CD4-positive, alpha-beta T cell treated with Interferon alpha-2 for 1 hour (primary cell): ENCODE data around the gene CDA.
"Not testable (repeated sequence)": the region's sequence is repeated elsewhere in the genome, so short reads cannot be mapped to it uniquely, and the experiment has no call there.

Experiments
- DNase-seq, 2 donors: peaks; one replicate each; pipeline ENCODE4 v3.0.0-alpha.2; 2020 to 2022

The CDA gene

DNA sequence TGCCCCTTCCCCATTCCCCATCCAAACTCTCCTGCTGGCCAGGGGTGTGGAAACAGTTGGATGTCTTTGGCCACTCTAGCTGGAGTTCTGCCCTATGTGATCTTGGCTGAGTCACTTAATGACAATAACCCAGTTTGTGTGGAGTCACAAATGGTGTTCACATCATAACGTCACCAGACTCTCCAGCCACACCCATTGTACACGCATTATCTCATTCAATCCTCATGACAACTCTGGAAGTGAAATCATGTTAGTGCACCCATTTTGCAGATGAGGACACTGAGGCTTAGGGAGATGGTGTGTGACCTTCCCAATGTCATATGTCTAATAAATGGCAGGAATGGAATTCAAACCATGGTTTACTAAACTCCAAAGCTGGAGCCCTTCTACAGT lies 1.2 kb upstream of the CDA start:
- no peak for DNase-seq

DNA sequence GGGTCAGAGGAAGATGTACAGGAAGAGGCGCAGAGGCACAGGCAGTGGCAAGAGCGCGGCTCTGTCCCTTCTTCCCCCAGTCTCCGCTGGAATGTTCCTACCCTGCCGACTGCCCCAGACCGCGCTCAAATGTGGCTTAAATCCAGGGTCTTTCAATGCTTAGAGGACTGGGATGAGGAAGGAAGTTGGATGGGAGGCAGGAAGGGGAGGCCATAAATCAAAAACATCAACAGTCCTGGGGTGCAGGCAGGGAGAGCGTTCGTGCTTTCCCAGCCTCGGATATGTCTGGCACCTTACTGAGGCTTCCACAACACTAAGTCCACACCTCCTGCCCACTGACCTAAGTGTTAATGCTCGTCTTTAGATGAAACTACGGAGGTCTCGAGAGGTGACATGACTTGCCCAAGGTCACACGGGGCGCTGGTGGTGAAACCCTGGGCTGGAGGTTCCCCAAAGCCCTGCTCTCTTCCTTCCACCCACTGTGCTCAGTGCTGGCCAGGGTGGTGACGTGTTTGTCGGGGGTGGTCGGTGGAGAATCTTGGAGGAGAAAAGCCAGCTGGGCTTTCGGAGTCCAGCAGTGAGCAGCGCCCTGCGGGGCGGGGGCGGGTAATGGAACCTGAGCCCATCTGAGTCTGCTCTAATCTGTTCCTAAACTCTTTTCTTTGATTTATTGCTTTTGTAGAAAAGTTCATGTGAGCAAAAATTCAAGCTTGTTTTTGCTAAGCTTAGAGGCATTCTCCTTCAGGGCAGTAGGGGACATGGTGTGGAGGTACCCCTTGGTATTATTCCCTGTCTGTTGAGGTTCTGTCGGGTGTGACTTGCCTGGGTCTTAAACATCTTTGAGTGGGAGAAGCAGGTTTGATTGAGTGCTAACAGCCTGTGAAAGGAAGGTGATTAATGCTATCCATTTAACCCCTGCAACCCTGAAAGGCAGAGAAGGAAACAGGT lies 708 bp downstream of the CDA start:
- DNase-seq, result peak in 1 of 2 donors; percentile 19

DNA sequence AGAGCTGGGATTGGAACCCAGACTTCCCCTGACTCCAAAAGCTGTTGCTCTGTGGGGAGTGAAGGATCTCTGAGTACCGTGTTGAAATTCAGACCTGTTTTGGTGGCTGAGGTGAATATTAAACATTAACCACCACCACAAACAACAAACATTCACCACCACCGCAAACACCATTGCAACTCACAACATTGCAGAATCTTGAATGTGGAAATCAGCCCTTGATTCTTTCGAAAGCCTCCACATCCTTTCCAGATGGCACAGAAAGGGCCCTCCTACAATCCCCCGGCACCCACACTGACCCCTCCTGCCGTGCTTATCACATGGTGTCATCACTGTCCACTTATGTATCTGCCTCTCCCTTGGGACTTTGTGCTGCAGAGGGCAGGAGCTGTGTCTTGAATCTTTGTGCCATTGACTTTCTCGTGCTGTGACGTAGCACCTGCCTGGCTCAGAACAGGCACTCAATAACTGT lies 1.4 kb downstream of the CDA start:
- DNase-seq, result peak in 1 of 2 donors; percentile 35

DNA sequence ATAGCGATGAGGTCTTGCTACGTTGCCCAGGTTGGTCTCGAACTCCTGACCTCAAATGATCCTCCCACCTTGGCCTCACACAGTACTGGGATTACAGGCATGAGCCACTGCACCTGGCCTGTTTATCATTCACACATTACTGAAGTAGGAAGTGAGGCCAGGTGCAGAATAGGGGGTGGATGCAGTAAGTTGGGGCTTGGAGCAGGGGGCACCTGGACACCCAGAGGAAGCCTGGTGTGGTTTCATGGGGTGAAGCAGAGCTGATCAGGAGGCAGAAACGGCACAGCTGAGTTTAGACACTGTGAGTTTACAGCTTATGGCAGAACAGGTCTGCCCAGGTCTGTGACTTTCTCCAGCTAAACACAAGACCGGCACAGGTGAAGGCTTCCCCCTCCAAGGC lies 4.9 kb downstream of the CDA start:
- no peak for DNase-seq

DNA sequence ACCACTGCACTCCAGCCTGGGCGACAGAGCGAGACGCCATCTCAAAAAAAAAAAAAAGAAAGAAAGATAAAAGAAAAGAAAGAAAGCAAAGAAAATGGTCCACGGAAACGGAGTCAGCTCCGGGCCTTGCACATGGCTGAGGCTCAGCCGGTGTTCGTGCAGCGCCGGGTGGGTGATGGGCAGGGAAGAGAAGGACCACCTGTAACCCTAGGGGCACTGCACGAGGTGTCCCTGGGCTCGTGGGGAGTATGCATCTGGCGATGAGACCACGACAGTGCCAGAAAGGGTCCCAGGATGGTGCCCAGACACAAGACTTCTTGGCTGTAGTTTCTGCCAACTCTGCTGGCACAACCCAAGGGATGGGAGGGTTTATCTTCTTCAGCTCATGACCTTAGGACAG lies 5.8 kb downstream of the CDA start:
- no peak for DNase-seq

DNA sequence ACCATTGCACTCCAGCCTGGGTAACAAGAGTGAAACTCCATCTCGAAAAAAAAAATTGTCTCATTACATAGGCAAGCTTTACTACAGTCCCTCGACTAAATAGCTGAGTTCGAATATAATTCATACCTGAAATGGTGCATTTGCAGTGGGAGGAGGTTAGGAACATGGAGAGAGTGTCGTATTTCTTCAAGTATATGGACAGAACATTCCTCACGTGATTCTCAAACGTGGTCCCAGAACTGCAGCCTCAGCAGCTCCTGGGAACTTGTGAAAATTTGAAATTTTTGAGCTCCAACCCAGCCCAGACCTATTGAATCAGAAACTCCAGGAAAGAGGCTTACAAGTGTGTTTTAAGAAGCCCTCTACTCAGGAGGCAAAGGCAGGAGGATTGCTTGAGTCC lies 7.2 kb downstream of the CDA start:
- DNase-seq, result no peak

DNA sequence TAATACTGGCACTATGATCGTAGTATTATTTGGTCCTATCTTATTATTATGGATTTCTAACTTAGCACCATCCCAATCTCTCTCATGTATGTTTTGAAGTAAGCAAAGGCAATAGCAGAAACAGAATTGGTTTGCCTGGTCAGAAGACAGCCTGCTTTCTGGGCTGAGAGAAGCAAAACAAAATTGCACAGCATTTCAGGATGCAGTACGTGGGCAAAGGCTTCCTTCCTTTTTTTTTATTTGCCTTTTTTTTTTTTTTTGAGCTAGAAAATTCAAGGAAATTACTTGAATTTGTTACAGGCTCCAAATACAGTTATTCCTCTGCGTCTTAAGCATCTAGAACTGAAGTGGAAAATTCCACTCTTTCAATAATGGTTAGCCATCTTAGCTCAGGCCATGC lies 8.8 kb downstream of the CDA start:
- no peak for DNase-seq

DNA sequence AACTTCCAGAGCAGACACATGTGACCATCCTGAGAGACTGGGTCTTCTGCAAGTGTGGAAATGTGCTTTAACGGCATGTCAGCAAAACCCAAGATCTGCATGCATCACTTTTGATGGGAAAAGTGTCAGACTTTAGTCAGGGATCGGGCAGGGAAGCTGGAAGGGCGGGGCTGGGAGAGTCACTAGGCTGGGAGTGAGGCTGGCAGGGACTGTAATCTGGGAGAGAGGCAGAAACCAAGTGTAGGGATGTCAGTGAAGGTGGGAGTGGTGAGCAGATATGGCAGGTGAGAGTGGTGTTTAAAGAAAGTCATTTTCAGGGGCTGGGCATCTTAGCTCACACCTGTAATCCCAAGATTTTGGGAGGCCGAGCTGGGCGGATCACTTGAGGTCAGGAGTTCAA lies 11.3 kb downstream of the CDA start:
- no peak for DNase-seq

DNA sequence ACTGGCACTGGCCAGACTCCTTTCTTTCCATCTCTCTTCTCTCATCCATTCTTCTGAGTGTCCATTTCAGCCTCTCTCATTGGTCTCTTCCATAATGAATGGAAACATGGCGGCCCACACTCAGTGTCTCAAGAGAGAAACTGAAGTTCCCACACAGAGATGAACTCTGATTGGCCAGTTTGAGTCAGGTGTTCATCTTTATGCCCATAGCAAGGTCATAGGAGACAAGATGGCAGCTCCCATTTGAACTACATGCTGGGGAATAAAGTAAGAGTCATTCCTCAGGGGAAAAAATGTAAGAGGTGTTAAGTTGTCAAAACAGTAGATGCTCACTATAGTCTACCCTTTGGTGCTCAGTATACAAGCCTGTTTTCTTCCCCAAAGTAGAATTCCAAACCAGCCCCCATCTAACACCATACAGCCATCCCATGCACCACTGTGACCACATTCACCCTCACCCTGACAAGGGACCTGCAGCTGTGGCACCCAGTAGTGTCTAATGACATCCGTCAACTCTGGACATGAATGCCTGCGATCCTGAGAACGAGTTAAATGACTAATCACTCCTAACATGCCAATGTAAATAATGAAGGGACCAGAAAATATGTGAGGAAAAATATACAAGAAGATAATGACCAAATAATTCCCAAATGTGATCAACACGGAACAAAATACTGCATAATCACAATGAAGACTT lies 12.4 kb downstream of the CDA start:
- DNase-seq, result no peak

DNA sequence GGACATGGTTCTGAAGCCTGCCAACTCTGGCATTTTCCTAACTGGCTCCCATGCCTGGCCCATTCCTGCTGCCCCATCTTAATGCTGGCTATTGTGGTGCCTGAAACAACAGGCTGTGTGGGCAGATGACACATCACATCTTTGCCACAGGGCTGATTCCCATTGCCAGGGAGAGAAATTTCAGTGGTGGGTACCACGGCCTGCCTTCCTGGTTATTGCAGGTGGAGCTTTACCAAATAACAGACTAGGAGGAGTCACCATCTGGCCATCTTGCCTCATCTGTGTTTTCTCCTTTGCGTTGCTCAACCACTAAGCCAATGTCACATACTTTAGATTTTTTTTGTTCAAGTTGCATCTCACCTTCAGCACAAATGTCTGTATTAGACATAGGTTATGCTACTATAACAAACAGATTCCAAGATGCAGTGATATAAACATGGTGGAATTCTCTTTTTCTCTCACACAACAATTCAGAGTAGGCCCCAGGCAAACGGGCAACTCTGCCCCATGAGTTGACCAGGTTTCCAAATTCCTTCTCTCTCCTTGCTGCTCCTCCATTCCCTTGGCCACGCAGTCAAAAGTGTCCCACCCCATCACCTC lies 14.1 kb downstream of the CDA start:
- DNase-seq, result no peak

DNA sequence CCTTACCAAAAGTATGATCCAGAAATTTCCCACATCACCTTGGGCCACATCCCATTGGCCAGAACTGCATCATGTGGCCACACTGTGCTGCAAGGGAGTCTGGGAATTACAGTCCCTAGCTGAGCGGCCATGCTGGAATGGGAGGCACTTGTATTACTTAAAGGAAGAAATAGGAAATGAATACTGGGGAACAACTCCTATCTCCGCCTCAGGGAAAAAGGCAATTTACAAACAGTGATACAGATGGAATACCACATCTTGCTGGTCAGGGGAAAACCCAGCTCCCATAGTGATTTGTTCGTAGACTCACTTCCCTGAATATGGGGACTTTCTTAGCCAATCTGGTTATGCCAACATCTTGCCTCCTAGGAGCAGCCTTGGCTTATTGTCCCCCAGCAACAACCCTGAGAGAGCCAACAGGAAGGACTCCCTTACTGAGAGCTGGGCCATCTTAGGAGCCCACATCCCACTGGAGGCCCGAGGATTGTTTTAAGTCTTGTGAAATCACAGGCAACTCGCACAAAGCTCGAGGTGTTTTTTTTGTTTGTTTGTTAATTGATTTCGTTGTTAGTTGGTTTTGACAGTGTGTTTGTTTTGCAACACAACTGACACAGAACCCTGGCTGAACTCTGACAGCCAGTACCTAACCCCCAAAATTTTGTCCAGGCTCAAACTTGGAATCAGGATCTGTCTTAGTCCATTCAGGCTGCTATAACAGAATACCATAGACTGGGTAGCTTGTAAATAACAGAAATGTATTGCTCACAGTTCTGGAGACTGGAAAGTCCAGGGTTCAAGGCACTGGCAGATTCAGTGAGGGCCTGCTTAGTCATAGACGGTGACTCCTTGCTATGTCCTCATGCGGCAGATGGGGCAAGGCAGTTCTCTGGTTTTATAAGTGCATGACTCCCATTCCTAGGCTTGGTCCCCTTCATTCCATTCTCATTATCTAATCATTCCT lies 14.9 kb downstream of the CDA start:
- peak in 1 of 2 donors; percentile 9 for DNase-seq

DNA sequence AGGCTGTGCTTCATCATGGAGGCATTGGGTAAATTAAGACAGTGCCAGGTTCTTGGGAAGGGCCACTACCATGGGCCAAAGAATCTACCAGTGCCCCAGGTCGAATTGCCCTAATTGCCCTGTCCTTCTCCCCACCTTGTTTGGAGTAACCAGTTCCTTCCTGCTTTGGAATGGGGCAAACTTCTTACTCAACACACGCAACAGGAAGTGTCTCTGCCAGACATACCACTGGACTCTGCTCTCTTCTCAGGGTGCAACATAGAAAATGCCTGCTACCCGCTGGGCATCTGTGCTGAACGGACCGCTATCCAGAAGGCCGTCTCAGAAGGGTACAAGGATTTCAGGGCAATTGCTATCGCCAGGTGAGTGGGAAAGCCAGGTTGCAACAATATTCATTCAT lies 15.8 kb downstream of the CDA start:
- DNase-seq, result no peak

DNA sequence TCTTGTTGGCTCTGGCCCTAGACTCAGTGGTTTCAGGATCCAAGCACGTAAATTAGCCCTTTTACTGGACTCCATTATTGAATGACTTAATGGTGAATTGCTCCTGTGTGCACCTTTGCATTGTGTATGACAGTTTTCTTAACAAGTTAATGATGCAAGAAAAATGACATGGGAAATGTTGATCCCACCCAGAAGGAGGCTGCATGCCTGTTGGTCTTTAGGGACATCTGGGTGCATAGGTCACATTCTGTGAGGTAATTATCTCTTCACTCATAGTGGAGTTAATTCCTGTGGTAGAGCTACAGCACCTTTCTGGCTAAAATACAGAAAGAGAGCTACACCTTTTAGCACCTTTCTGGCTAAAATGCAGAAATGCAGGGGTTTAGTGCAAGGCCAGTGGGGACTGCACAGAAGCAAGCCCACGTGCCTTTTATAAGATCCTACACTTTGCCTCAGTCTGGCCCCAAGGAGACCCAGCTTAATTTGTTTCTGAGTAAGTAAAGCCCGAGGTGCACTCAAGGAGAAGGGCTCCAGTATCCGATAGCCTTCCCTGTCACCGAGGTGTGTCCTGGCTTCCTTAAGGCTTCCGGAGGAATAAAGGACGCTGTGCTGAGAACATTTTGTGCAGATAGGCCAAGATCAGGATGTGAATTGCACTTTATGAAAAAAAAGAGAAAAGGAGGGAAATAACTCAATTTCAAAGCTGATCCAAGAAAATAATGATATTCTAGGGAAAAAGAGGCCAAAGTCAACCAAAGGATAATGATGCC lies 18.1 kb downstream of the CDA start:
- DNase-seq, result not testable (repeated sequence)

DNA sequence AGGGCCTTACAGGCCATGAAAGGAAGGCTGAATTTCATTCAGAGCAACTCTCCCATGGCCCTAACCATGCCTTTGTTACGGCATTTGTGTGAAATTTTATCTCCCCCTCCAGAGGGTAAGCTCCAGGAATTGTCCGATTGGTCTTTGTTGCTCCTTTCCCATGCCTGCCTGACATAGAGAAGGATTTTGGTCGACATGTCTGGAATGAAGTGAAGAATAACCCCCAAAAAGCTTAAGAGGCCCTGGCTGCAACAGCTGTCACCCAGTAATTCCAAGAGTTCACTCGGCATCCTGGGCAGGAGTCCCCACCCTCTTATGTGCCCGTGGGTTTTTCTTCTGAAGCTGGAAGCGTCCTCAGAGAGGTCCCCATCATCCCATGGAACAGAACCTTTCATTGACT lies 20.6 kb downstream of the CDA start:
- DNase-seq, result no peak

DNA sequence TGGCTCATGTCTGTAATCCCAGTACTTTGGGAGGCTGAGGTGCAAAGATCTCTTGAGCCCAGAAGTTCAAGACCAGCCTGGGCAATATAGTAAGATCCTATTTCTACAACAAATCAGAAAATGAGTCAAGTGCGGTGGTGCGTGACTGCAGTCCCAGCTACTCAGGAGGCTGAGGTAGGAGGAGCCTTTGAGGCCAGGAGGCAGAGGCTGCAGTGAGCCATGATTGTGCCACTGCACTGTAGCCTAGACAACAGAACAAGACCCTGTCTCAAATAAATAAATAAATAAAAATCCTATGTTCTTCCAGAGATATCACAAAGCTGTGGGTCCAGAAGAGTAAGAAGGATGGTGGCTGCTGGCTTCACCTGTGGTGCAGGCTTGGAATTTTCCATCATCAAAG lies 22.1 kb downstream of the CDA start:
- no peak for DNase-seq

DNA sequence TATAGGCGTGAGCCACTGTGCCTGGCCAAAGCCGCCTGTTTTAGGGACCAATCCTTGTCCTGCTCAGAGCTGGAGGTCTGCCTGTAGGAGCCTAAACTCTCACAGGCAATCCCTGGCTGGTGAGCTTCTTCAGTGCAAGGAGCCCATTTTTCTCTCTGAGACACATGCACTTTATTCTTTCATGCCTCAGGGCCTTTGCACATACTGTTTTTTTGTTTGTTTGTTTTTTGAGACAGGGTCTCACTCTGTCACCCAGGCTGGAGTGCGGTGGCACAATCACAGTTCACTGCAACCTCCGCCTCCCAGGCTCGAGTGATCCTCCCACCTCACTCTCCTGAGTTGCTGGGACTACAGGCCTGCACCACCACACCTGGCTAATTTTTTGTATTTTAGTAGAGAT lies 22.8 kb downstream of the CDA start:
- no peak for DNase-seq

DNA sequence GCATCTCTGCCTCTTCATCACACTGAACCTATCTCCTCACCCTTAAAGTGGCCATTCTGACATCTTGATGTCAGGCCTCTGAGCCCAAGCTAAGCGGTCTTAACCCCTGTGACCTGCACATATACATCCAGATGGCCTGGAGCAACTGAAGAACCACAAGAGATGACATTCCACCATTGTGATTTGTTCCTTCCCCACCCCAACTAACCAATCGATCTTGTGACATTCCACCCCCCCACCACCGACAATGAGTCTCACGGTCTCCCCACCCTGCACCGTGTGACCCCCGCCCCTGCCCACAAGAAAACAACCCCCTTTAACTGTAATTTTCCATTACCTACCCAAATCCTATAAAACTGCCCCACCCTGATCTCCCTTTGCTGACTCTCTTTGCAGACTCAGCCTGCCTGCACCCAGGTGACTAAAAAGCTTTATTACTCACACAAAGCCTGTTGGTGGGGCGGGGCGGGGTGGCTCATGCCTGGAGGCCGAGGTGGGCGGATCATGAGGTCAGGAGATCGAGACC lies 23.4 kb downstream of the CDA start:
- no peak for DNase-seq

DNA sequence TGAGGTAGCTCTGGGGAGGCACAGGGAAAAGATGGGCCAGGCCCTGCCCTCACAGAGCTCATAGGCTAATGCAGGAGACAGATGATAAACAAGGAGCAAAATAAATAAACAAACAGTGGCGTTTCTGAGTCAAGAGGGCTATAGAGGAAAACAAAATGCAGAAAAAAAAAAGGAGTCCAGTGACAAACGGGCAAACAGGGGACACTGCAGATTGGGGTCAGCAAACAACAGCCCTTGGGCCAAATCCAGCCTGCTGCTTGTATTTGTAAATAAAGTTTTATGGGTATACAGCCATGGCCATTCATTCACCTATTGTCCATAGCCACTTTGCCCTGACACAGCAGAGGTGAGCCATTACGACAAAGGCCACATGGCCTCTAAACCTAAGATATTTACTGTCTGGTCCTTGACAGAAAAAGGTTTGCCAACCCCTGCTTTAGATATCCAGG lies 25.3 kb downstream of the CDA start:
- no peak for DNase-seq

DNA sequence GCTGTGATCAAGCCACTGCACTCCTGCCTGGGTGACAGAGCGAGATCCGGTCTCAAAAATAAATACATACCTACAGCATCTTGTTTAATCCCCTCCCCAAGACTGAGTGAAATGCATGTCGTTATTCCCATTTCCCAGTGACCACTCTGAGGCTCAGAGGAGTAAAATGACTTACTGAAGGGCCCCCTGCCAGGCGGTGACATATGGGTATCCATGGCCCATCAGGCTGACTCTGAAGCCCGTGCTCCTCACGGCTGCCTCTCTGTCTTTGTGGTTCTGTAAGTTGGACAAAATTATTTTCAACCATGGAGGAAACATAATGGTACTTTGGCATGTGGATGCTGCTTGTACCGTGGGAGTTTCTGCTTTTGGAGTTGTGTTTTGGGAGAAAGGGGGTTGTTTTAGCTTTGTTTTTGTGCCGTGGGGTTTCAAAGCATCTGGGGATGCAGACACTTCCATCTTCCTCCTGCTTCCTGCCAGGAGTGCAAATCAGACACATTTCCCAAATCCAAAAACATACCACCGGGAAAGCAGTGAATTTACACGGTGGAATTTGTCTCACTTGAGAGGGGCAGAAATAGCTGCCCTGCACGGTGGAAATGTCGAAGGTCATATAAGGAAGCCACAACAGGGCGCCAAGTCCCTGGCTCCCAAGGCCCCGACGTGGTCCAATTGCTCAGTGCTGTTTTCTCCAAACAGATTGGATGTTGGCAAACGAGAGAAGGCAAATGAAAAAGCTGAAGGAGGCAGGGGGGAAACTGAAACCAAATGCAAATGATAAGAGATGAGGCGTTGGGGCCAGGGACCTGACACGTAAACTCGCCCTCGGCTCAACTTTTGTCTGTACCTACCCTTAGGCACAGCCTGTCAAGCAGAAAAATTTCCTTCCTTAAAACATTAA lies 27.3 kb downstream of the CDA start:
- no peak for DNase-seq

DNA sequence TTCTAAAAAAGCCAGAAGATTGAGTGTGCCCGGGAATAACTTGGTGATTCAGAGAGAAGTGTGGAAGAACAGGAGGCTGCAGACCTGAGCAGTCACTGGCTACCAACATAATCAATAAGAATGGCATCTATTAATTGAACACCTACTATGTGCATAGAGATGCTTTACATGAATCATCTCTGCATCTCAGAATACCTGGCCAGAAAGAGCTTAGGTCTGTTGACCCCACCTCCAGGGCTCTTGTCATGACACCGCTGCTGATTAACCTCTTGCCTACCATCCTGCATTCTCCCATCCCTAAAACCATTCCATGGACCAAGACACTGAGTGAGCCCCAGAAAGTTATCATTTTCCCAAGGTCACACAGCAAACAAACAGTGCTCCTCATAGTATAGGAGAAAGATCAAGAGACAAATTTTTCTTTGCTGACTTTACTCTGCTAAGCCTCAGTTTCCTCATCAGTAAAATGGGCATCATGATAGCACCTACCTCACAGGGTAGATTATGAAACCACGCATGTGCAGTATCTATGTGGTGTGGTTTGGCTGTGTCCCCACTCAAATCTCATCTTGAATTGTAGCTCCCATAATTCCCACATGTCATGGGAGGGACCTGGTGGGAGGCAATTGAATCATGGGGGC lies 28.1 kb downstream of the CDA start:
- no peak for DNase-seq
